Hepatocyte (in vitro differentiated cells): ENCODE data around the gene PINLYP. TPM values are rescaled to one million over a fixed set of nuclear protein-coding genes. Genes with fewer than 3 reads are reported as not detected.

Source experiments
- DNase-seq: peaks from one replicate; pipeline ENCODE4 v3.0.0-alpha.2; 2016; ENCODE audit warnings: low spot score
- H2AFZ ChIP-seq: fragments of 200-600 bp; sonication (generic); 2 replicates; pipeline ENCODE4 v1.6.0; 2016; ENCODE audit warnings: antibody characterized with exemption, mild to moderate bottlenecking
- H3K27ac ChIP-seq: fragments of 200-600 bp; sonication (generic); 2 replicates; pipeline ENCODE4 v1.5.1; 2016; ENCODE audit warnings: mild to moderate bottlenecking
- H3K27me3 ChIP-seq: fragments of 200-600 bp; sonication (generic); 2 replicates; pipeline ENCODE4 v1.6.1; 2016
- H3K36me3 ChIP-seq: fragments of 200-600 bp; sonication (generic); replicated peaks from 2 replicates; pipeline ENCODE4 v1.5.1; 2016; ENCODE audit warnings: low read depth; ENCODE audit not compliant: insufficient read depth
- H3K4me1 ChIP-seq: fragments of 200-600 bp; sonication (generic); 2 replicates; pipeline ENCODE4 v1.5.1; 2016; ENCODE audit warnings: mild to moderate bottlenecking, moderate library complexity; ENCODE audit not compliant: insufficient read depth
- H3K4me2 ChIP-seq: fragments of 200-600 bp; sonication (generic); 2 replicates; pipeline ENCODE4 v1.6.0; 2016
- H3K4me3 ChIP-seq: fragments of 200-600 bp; sonication (generic); 2 replicates; pipeline ENCODE4 v1.5.1; 2016; ENCODE audit warnings: mild to moderate bottlenecking
- H3K79me2 ChIP-seq: fragments of 200-600 bp; sonication (generic); 2 replicates; pipeline ENCODE4 v1.6.0; 2017; ENCODE audit warnings: mild to moderate bottlenecking
- H3K9me2 ChIP-seq: fragments of 200-600 bp; sonication (generic); replicated peaks from 2 replicates; pipeline ENCODE4 v1.6.0; 2017; ENCODE audit warnings: mild to moderate bottlenecking; ENCODE audit not compliant: insufficient read depth
- H3K9me3 ChIP-seq: fragments of 200-600 bp; sonication (generic); 2 replicates; pipeline ENCODE4 v1.5.1; 2016; ENCODE audit warnings: low read depth, mild to moderate bottlenecking
- H4K20me1 ChIP-seq: fragments of 200-600 bp; sonication (generic); 2 replicates; pipeline ENCODE4 v1.6.0; 2016; ENCODE audit warnings: mild to moderate bottlenecking; ENCODE audit not compliant: insufficient read depth, poor library complexity, severe bottlenecking
- CTCF ChIP-seq: fragments of 200-600 bp; sonication (generic); IDR thresholded peaks from 2 replicates; pipeline ENCODE4 v1.5.1; 2016; ENCODE audit warnings: antibody characterized with exemption, mild to moderate bottlenecking; ENCODE audit not compliant: poor library complexity
- EZH2 ChIP-seq: fragments of 200-600 bp; sonication (generic); IDR thresholded peaks from 2 replicates; pipeline ENCODE4 v1.6.1; 2016; ENCODE audit warnings: antibody characterized with exemption, mild to moderate bottlenecking, borderline replicate concordance
- EZH2phosphoT487 ChIP-seq: fragments of 200-600 bp; sonication (generic); IDR thresholded peaks from one replicate; pipeline ENCODE4 v1.6.1; 2018; ENCODE audit warnings: antibody characterized with exemption, mild to moderate bottlenecking, low read depth, moderate library complexity; ENCODE audit not compliant: unreplicated experiment, severe bottlenecking
- WGBS: methylation state at CpG from one replicate; pipeline ENCODE4 v1.1.6; 2016; ENCODE audit warnings: low lambda C conversion rate; ENCODE audit errors: missing lambda C conversion rate; 5-methylcytosine and 5-hydroxymethylcytosine counted together
- polyA plus RNA-seq: library from polyadenylated mRNA; unstranded; fragments of >200 nt; fragmentation: Nextera tagmentation; extraction: Ambion mirVana; gene quantifications from 2 replicates; pipeline ENCODE4 v1.2.1, GENCODE V29; 2016
- total RNA-seq: library from RNA; depleted of rRNA; stranded (reverse); fragments of >200 nt; gene quantifications from 2 replicates; pipeline ENCODE4 v1.2.3, GENCODE V29; 2014

The PINLYP gene
- total and polyA plus RNA-seq, 2 experiments from 2014 or later = 4.6 to 11.4 TPM

GRCh38 chr19:43560687-43561086 lies 14.9 kb upstream of the PINLYP start:
- TF ChIP-seq CTCF (no peak), EZH2phosphoT487 (no peak), EZH2 (no peak)
- Histone ChIP-seq H3K36me3 (no peaks in the 10 kb centered on the region), H3K9me3 (no peaks in the 10 kb centered on the region), H3K4me2 (no peak overlapping the region), H2AFZ (no peak overlapping the region), H3K27me3 (no peaks in the 10 kb centered on the region), H3K4me3 (no peak overlapping the region), H3K27ac (no peak overlapping the region), H4K20me1 (no peaks in the 10 kb centered on the region), H3K9me2 (no peaks in the 10 kb centered on the region), H3K4me1 (no peaks in the 10 kb centered on the region), H3K79me2 (peaks cover 3% of the 10 kb centered on the region)
- no peak for DNase-seq
- 78% methylated on average over 6 of the region's 6 CpGs for WGBS

- Histone ChIP-seq H3K27ac (no peak overlapping the region), H3K9me2 (no peaks in the 10 kb centered on the region), H3K36me3 (no peaks in the 10 kb centered on the region), H3K27me3 (no peaks in the 10 kb centered on the region), H3K4me2 (no peak overlapping the region), H3K79me2 (peaks cover 6% of the 10 kb centered on the region), H3K4me3 (no peak overlapping the region), H3K9me3 (no peaks in the 10 kb centered on the region), H4K20me1 (no peaks in the 10 kb centered on the region), H3K4me1 (no peaks in the 10 kb centered on the region), H2AFZ (no peak overlapping the region)
- 96% methylated on average over 12 of the region's 12 CpGs for WGBS
- DNase-seq = no peak
- TF ChIP-seq EZH2phosphoT487 = no peak
- no peak for TF ChIP-seq EZH2
- TF ChIP-seq CTCF = no peak
These were observed 14.2 kb upstream of the PINLYP start for GRCh38 chr19:43561139-43561970.

- no peak overlapping the region for H3K4me2 ChIP-seq
- no peaks in the 10 kb centered on the region for H3K36me3 ChIP-seq
- no peak for TF ChIP-seq CTCF
- TF ChIP-seq EZH2 = no peak
- TF ChIP-seq EZH2phosphoT487 = no peak
- H4K20me1 ChIP-seq = no peaks in the 10 kb centered on the region
- 98% methylated on average over 6 of the region's 6 CpGs for WGBS
- no peak overlapping the region for H2AFZ ChIP-seq
- H3K9me3 ChIP-seq = no peaks in the 10 kb centered on the region
- H3K27ac ChIP-seq = no peak overlapping the region
- no peak overlapping the region for H3K4me3 ChIP-seq
- no peaks in the 10 kb centered on the region for H3K4me1 ChIP-seq
- no peaks in the 10 kb centered on the region for H3K9me2 ChIP-seq
- H3K79me2 ChIP-seq = peaks cover 12% of the 10 kb centered on the region
- no peak for DNase-seq
- H3K27me3 ChIP-seq = no peaks in the 10 kb centered on the region
These were observed 13.3 kb upstream of the PINLYP start for GRCh38 chr19:43562226-43562697.
